GM18511 (cell line): Measurements from ENCODE around the gene MYH10.

Experiments used
- ATAC-seq: cut with Tn5 transposase; IDR thresholded peaks from one replicate; pipeline ENCODE4 v1.9.1; 2021; ENCODE audit warnings: mild to moderate bottlenecking, moderate library complexity; ENCODE audit not compliant: unreplicated experiment

Gene MYH10

GRCh38 chr17:8458128-8458527, 172.4 kb downstream of the MYH10 start:
- no peak for ATAC-seq

- no peak for ATAC-seq
These were observed 174.8 kb downstream of the MYH10 start for GRCh38 chr17:8455665-8456209.

- ATAC-seq: no peak
These were observed 177.2 kb downstream of the MYH10 start for GRCh38 chr17:8453326-8453725.

- ATAC-seq: no peak
These were observed 178.5 kb downstream of the MYH10 start for GRCh38 chr17:8451933-8452614.

GRCh38 chr17:8448310-8448709, 182.2 kb downstream of the MYH10 start:
- no peak for ATAC-seq

GRCh38 chr17:8447799-8448198, 182.7 kb downstream of the MYH10 start:
- ATAC-seq: no peak

GRCh38 chr17:8445536-8445935, 185.0 kb downstream of the MYH10 start:
- no peak for ATAC-seq

- no peak for ATAC-seq
These were observed 186.0 kb downstream of the MYH10 start for GRCh38 chr17:8444494-8444893.

GRCh38 chr17:8443756-8444155, 186.8 kb downstream of the MYH10 start:
- no peak for ATAC-seq

GRCh38 chr17:8442310-8442709, 188.2 kb downstream of the MYH10 start:
- no peak for ATAC-seq

- ATAC-seq: no peak
These were observed 188.8 kb downstream of the MYH10 start for GRCh38 chr17:8441690-8442089.

GRCh38 chr17:8439681-8440080, 190.8 kb downstream of the MYH10 start:
- no peak for ATAC-seq

GRCh38 chr17:8438441-8438840, 192.1 kb downstream of the MYH10 start:
- ATAC-seq: no peak

GRCh38 chr17:8436844-8437171, 193.7 kb downstream of the MYH10 start:
- no peak for ATAC-seq

GRCh38 chr17:8436169-8436843, 194.2 kb downstream of the MYH10 start:
- ATAC-seq: peak; percentile 63

GRCh38 chr17:8435245-8436168, 195.0 kb downstream of the MYH10 start, which contains the start of gene NDEL1:
TSS of gene NDEL1 (plus strand) at chr17:8435884. CDS start at chr17:8444272, 8,388 bp downstream.
- ATAC-seq: peak; percentile 96

- no peak for ATAC-seq
These were observed 199.6 kb downstream of the MYH10 start for GRCh38 chr17:8430966-8431365.

GRCh38 chr17:8426802-8427201, 203.7 kb downstream of the MYH10 start:
- no peak for ATAC-seq

- ATAC-seq: no peak
These were observed 204.3 kb downstream of the MYH10 start for GRCh38 chr17:8426094-8426720.
